HG02943 (cell line): ENCODE data around the gene PARD6G.

Source experiments
- ATAC-seq: cut with Tn5 transposase; IDR thresholded peaks from one replicate; pipeline ENCODE4 v1.9.1; 2021; ENCODE audit warnings: mild to moderate bottlenecking, low read depth, moderate library complexity; ENCODE audit not compliant: unreplicated experiment

Gene PARD6G

GRCh38 chr18:80157708-80158343, 89.5 kb downstream of the PARD6G start:
- no peak for ATAC-seq

- peak; percentile 66 for ATAC-seq
Observed at GRCh38 chr18:80154293-80154692, 93.0 kb downstream of the PARD6G start.

- ATAC-seq: no peak
Observed at GRCh38 chr18:80149667-80150066, 97.6 kb downstream of the PARD6G start.

GRCh38 chr18:80148326-80149199, 98.8 kb downstream of the PARD6G start:
- ATAC-seq: peak; percentile 15

- ATAC-seq: peak; percentile 89
Observed at GRCh38 chr18:80147418-80148325, 99.6 kb downstream of the PARD6G start.

DNA sequence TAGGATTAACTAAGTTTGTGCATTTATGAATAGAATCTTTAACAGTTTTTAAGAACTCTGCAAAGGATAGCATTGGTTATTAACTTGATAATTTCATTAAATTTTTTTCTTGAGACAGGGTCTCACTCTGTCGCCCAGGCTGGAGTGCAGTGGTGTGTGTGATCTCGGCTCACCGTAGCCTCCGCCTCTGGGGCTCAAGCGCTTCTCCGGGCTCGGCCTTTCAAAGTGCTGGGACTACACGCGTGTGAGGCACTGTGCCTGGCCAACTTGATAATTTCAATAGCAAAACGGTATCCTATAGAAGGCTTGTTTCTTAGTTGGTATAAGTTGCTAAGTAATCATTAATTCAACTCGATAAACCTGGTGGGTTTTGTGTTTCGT, 100.3 kb downstream of the PARD6G start:
- ATAC-seq: peak; percentile 21

DNA sequence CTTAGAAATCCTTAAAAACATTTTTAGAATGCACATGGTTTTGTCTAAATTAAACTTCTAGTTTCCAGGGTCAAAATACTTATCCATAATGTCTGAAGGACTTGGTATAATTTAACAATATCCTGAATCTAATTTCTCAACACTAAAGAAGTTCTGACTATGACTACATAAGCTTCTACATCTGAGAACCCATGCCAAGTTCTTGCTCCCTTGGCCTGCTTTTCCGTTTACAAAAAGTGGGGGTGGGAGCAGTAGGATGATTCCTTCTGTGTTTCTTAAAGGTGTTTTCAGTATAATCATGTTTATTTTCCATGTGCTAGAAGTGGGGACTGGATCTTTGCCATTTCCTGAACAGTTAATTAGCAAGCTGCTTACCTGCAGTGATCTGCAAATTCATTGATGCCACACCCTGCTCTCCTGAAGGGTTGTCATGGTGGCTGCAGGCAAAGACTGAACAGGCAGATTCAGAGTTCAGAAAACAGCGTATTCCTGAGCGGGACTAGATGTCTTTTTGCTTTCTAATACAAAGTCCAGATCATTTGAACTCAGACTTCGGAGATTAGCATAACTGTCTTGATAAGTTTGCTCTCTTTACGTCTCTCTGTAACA, 102.0 kb downstream of the PARD6G start:
- ATAC-seq: no peak

DNA sequence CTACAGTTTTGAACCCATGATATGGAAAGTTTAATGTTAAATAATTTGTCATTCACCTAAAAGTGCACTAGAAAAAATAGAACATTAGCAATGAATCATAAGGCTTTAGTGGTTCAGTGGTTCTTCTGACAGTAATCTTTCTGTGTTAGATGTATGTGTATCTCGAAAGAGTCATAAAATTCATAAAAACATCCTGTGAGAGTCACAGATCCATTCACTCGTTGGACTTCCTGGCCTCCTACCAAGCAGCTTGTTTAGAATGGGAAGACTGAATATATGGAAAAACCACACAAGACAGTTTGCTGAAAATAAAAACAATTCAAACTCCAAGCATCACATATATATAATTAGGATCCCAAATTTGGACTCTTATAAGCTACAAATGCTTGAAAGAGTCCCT, 103.4 kb downstream of the PARD6G start:
- ATAC-seq: no peak

GRCh38 chr18:80140455-80140985, 106.8 kb downstream of the PARD6G start:
- ATAC-seq: no peak

DNA sequence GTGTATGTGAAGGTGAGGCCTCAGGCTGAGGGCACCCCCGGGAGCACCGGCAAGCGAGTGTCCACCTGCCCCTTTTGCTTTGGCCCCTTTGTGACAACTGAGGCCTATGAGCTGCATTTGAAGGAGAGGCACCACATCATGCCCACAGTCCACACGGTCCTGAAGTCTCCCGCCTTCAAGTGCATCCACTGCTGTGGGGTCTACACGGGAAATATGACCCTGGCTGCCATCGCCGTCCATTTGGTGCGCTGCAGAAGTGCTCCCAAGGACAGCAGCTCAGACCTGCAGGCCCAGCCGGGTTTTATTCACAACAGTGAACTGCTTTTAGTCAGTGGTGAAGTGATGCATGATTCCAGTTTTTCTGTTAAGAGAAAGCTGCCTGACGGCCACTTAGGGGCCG, 109.3 kb downstream of the PARD6G start:
- no peak for ATAC-seq

DNA sequence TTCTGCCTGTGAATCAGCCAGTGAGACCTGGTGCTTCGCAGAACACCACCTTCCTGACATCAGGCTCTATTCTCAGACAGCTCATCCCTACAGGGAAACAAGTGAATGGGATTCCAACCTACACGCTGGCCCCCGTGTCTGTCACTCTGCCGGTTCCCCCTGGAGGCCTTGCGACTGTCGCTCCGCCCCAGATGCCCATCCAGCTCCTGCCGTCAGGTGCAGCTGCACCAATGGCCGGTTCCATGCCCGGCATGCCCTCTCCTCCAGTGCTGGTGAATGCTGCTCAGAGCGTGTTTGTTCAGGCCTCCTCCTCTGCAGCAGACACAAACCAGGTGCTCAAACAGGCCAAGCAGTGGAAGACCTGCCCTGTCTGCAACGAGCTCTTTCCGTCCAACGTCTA, 110.2 kb downstream of the PARD6G start:
- ATAC-seq: no peak

DNA sequence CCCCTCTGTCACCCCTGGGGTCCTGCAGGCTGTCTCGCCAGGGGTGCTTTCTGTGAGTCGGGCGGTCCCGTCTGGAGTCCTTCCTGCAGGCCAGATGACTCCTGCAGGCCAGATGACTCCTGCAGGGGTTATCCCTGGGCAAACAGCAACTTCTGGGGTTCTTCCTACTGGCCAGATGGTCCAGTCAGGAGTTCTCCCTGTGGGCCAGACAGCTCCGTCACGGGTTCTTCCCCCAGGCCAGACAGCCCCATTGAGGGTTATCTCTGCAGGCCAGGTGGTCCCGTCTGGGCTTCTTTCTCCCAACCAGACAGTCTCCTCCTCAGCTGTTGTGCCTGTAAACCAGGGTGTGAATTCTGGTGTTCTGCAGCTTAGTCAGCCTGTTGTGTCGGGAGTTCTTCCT, 110.6 kb downstream of the PARD6G start:
- ATAC-seq: no peak

- no peak for ATAC-seq
Observed at GRCh38 chr18:80135136-80135535, 112.2 kb downstream of the PARD6G start.

DNA sequence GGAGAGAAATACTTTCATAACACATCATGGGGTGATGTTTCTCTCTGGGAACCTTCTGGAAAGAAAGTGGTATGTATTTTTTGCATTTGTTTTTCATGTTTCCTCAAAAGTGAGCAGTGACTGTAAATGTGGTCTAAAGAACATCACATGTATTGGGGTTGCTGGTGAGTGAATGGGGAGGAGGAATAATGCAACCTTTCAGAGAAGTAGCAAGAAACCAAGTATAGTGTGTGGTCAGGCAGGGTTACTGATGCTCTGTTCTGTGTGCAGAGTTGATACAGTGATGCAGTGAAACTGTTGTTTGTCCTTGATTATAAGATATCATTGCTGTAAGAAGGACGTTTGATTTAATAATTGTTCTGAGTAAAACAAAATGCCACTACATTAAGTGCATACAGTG, 114.2 kb downstream of the PARD6G start:
- ATAC-seq: no peak

DNA sequence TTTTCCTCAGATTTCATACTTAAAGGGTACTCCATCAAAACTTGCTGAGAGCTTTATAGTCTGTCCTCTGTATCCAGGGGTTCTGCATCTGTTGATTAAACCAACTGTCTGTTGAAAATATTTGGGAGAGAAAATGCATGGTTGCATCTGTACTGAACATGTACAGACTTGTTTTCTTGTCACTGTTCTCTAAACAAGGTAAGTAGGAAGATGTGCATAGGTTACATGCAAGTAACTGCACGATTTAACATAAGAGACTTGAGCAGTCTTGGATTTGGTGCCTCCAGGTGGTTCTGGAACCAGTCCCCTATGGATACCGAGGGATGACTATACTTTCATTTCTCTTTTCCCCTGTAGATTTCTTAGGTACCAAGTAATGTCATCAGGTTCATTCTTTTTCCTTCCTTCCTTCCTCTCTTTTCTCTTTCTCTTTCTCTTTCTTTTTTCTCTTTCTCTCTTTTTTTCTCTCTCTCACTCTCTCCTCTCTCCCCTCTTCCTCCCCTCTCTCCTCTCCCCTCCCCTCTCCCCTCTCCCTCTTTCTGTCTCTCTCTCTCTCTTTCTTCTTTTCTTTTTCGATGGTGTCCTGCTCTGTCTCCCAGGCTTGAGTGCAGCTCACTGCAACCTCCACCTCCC, 115.0 kb downstream of the PARD6G start:
- ATAC-seq: no peak

DNA sequence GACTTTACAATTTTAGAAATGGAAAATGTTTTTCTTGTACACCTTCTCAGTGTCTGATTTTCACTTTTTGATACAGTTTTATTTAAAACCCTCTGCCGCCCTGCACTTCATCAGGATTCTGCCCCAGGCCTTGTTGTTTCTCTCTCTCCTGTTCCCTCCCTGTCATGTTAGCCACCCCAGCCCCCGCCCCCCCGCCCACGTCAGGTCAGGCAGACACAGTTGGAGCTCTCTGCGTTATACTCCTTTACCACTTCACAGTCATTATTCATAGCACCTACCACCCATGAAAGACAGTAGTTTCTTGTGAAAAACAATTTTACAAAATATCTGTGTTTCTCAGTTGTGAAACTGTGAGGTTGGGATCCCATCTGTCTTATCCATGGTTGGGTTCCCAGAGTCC, 116.8 kb downstream of the PARD6G start:
- no peak for ATAC-seq

GRCh38 chr18:80129672-80130367, 117.5 kb downstream of the PARD6G start:
- no peak for ATAC-seq

- ATAC-seq: no peak
Observed at GRCh38 chr18:80127635-80128034, 119.7 kb downstream of the PARD6G start.

DNA sequence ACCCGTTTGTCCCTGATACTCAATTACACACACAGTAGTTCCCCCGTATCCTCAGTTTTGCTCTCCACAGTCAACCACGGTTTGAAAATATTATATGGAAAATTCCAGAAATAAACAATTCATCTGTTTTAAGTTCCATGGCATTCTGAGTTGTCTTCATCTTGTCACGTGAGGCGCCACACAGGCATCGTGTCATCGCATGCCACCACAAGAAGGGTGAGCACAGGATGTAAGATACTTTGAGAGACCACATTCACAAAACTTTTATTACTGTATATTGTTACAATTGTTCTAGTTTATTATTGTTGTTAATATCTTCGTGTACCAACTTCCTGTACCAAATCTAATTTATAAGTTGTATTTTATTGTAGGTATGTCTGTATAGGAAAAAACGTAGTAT, 120.5 kb downstream of the PARD6G start:
- no peak for ATAC-seq
